NCI-H1694 treated with DMSO at 0.1 percent for 48 hours (cell line): ENCODE results near the gene SIPA1L3.

Experiments used
- DNase-seq: peaks from one replicate; lab custom pipeline; 2025; lab: John Stamatoyannopoulos, UW

Gene SIPA1L3

DNA sequence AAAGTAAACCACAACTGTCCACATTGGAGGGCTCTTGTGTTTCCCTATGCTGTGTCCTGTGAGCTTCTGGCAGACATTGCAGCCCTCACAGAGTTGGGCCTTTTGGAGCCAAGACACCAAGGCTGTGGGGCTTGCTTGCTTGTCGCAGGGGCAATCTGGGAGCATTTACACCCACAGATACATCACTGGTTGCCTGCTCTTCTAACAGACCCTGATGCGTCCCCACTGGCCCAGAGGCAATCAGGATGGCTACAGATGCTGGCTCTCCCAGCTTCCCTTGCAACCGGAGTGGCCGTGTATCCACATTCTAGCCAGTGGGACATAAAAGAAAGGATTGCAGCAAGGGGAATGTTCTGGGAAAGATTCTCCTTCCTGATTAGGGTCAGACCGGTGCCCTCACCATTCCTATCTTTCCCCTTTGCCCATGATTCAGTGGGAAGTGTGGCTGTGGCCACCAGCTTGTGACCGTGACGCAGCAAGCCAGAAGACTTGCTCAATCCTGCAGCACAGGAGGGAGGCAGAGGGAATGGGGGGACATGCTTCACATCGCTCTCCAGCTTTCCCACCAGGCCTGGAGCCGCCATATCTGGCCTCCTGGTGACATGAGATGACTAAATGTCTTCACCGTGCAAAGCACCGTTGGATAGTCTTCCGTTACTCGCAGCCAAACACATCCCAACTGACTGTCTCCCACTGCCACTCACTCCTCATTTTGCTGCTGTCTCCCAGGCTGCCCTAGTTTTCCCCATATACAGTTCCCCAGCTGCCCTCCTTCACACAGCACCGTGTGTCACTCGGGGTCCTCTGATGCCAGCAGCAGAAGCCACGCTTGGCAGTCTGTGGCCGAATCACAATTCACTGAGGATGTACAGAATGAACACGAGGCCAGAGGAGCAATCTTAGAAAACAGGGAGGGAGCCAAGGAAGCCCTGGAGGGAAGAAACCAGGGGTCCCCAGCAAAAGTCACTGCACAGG is 166.1 kb downstream of the SIPA1L3 start:
- no peak for DNase-seq

DNA sequence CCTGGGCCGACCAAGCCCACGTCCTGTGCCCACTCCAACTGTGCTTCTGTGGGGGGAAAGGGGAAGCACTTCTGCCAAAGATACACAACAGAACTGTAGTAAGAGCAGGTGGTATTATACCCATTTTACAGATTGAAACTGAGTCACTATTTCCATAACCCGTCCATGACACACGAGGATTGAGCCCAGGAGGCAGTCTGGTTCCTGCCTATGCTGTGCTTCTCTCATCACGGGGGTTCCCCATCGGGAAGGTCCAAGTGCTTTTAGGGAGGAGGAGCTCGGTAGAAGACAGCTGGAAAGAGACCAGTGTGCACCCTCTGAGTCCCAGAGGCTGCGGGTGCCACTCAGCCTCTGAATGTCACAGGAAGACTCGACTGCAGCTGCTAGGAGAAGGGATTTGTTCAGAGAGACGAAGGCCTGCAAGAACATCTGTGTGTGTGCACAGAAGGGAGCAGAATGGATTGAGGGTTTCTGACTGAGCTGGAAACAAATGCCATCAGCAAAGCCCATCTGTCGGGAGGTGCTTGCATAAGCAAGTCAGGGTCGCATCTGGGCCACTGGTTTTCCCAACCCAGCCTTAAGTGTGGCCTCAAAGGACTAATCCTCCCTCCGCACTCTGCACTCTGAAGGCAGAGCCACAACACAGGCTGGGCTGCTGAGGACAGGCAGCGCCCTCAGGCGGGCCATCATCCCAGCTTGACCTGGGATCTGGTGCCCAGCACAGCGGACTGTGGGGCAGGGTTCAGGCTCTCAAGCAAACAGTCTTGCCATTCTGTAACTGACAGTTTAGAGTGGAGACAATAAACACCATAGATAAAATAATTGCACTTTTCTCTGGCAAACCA is 167.1 kb downstream of the SIPA1L3 start:
- DNase-seq = peak; percentile 97

DNA sequence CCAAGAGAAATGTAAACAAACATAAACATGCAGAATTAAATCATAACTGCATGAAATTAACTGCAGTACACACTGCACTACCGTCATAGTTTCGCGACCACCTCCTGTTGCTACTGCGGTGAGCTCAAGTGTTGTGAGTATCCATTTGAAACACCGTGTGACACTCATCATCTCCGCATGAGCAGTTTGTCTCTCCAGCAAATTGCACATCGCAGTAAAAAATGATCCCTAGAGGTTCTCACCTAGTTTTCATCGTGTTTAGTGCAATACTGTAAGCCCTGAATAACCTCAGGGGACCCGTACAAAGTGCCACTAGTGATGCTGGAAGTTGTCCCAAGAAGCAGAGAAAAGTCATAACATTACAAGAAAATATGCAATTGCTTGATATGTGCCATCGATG is 169.3 kb downstream of the SIPA1L3 start:
- DNase-seq = no peak

DNA sequence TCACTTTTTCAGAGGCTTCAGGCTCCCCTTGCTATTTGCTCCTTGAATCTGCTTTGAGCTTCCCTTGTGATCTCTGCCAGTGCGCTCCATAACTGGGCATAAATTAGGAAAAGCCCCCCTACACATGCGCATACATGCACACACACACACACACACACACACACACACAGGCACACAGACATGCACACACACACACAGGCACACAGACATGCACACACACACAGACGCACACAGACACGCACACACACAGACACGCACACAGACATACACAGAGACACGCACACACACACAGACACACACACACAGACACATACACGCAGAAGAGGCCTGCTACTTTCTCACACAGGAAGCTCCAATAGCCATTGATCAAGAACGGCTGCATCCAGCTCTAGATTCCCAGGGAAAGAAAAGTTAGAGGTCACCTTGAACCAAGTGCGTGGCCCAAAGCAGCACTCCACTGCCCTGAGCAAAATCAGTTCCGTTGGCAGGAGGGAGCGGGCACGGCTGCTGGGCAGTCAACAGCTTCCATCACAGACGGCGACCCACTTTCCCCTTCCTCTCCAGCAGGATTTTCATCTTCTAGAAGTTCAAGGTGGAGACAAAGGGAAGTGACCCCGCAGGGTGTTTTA is 171.4 kb downstream of the SIPA1L3 start:
- DNase-seq = no peak

DNA sequence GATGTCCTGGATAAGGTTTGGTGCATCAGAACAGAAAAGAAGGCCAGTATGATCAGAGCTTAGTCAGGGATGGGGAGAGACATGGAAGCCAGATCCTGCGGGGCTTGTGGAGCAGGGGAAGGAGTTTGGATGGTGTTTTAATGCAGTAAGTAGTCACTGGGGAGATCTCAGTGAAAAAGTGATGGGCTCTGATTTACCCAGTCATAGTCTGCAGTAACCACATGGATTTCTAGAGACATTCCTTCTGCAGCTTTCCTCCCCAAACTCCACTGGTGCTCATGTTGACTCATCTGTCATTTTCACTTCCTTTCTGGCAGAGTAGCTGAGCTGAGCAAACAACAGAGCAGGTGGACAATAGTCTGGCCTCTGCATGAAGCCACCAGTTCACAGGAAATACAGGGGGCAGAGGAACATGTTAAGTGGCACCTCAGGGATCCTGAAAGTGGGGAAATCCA is 172.9 kb downstream of the SIPA1L3 start:
- DNase-seq = no peak

DNA sequence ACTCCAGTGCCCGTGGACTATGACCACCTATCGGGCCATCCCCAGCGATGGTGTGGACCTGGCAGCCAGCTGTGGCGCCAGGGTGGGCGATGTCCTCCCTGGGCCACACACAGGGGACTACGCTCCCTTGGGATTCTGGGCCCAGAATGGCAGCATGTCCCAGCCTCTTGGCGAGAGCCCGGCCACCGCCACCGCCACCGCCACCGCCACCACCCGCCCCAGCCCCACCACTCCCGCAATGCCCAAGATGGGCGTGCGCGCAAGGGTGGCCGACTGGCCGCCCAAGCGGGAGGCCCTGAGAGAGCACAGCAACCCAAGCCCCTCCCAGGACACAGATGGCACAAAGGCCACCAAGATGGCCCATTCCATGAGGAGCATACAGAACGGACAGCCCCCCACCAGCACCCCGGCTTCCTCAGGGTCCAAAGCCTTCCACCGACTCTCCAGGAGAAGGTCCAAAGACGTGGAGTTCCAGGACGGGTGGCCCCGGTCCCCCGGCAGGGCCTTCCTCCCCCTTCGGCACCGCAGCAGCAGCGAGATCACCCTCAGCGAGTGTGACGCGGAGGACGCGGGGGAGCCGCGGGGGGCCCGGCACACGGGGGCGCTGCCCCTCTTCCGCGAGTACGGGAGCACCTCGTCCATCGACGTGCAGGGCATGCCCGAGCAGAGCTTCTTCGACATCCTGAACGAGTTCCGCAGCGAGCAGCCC is 174.7 kb downstream of the SIPA1L3 start:
- DNase-seq = no peak

DNA sequence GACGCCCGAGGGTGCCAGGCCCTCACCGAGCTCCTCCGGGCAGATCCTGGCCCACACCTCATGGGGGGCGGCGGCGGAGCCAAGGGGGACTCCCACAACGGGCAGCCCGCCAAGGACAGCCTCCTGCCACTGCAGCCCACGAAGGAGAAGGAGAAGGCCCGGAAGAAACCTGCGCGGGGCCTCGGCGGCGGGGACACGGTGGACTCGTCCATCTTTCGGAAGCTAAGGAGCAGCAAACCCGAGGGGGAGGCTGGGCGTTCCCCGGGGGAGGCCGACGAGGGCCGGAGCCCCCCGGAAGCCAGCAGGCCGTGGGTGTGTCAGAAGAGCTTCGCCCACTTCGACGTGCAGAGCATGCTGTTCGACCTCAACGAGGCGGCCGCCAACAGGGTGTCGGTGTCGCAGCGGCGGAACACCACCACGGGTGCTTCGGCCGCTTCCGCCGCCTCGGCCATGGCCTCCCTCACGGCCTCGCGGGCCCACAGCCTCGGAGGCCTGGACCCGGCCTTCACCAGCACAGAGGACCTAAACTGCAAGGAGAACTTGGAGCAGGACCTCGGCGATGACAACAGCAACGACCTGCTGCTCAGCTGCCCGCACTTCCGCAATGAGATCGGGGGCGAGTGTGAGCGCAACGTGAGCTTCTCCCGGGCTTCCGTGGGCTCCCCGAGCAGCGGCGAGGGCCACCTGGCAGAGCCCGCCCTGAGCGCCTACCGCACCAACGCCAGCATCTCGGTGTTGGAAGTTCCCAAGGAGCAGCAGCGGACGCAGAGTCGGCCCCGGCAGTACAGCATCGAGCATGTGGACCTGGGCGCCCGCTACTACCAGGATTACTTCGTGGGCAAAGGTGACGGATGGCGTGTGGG is 175.5 kb downstream of the SIPA1L3 start:
- DNase-seq = no peak

DNA sequence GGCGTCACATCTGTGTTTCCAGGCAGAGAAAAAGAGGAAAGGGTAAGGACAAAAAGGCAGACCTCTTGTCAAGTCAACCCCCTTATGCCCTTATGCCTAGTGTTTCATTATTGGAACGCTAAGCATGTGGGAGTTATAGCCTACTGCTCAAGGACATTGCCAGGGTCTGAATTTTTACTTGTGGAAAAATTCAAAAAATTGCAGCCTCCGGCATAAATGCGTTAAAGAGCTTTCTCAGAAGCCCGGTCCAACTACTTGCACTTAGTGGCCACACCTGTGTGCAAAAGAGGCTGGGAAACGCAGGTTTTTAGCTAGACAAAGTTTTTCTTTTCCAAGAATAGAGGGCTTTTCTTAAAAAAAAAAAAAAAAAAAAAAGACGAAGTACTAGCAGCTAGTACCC is 177.2 kb downstream of the SIPA1L3 start:
- no peak for DNase-seq

DNA sequence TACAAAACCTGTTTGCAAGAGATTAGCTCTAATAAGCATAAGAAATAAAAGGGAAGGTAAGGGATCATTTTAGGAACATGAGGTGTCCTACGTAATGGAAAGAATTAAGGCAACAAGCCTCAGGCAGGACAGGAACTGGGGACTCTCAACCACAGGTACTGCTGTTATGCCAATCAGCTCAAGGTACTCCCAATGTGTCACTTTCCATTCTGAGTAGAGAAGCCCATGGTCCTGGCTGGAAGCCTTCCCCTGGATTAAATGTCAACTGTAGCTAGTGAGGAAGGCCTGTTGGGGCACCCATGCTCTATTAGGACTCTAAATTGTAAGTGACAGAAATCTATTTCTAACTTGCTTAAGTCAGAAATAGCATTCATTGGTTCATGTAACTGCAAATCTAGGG is 182.4 kb downstream of the SIPA1L3 start:
- DNase-seq = no peak

DNA sequence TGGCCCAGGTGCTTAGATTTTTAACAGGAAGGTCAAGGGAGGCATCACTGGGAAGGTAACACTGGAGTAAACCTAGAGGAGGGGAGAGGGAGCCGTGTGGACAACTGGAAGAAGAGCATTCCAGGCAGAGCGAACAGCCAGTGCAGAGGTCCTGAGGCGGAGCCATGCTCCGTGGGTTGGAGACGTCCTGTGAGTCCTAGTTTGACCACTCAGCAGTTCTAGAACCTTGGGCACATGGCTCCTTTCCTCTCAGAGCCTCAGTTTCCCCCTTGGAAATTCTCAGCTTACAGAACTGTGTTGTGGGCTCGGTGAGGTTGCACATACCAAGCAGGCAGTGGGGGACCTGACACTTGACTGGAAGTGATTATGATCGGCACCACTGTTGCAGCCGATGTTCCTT is 186.1 kb downstream of the SIPA1L3 start:
- no peak for DNase-seq

DNA sequence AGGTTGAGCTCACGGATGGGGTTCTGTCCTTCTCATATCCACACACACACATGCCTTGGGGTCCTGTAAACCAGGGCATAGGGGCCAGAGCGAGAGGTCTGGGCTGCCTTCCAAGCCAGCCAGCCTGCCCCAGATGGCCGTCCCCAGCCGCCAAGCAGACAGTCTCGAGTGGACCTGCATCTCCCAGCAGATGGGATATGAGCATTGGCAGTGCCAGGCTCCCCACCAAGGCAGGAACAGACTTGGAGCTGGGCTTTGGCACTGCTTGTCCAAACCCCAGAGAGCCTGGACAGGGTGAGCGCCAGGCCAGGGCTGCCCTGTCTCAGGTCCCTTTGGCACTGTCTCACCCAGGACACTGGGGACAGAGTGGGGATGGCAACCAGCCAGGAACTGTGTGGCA is 186.6 kb downstream of the SIPA1L3 start:
- DNase-seq = no peak

DNA sequence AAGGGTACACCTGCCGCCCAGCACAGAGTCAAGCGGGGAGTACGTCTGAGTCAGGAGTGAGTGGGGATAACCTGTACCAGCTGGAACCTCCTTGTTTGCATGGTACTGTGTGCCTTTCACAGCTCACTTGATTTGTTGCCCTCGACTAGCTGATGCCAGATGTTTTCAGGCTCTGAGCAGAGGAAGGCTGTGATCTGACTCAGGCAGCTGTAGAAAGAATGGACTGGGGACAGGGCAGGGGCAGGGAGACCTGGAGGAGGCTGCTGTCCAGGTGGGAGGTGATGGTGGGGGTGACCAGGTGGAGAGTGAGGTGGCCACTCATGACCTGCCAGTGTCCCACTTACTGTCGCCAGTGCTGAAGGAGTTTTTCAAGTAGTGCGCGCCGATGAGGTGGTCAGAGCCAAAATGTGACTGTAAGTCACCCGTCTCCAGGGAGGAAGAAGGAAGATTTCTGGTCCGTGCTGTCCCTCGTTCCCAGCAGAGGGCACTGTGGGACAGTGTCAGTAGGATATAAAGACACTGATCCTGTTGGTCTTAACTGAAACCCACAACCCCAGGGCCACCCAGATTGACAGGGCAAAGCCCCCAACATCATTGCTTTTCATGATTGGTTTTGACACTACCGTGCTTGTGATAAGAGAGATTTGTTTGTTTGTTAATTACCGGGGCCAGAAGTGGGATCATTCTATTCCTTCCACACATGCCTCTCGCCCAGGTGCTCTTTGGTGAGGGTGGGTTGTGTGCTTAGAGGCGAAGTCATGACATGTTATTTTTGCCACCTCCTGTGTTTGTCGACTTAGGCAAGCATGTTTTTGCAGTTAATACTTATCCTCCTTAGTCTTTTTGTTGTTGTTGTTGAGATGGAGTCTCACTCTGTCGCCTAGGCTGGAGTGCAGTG is 188.7 kb downstream of the SIPA1L3 start:
- peak; percentile 47 for DNase-seq

DNA sequence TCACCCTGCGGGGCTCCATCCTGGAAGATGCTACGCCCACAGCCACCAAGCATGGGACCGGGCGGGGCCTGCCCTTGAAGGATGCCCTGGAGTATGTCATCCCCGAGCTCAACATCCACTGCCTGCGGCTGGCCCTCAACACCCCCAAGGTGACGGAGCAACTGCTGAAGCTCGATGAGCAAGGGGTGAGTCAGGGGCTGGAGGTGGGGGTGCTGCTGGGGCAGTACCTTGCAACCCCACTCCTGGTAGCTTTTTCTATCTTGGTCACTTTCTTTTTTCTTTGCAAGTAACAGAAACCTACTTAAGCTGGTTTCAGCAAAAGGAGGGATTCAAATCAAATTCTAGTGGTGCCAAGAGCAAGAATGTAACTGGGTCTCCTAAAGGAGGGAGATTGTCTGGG is 193.0 kb downstream of the SIPA1L3 start:
- no peak for DNase-seq

DNA sequence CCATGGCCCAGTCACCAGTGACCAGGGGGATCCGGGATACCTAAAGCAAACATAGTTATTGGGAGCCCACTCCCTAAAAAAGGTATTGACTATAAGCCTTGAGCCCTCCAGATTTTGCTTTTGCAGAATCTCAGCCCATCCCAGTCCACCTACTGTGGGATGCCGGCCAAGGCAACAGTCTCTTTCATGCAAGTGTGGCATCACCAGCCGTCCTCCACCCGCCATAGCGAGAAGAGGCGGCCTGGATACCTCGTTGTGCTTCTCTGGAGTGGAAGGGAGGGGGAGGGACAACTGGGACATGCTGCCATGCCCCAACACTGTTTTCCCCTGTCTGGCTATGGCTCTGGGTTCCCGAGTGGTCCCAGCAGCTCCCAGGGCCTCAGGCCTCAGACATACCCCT is 193.6 kb downstream of the SIPA1L3 start:
- DNase-seq = no peak

DNA sequence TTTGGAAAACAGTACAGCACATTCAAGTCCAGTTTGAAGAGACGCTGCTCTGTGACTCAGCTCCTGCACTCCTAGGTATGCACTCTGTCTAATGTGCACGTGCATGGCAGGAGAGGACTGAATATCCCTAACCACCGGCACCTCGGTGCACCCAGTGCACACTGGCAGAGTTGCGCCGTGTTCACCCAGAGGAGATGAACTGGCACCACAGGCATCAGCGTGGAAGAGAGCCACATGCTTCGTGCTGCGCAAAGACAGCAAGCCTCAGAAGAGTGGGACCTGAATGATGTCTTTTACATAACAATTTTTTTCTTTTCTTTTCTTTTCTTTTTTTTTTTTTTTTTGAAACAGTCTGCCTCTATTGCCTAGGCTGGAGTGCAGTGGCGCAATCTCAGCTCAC is 194.7 kb downstream of the SIPA1L3 start:
- no peak for DNase-seq

DNA sequence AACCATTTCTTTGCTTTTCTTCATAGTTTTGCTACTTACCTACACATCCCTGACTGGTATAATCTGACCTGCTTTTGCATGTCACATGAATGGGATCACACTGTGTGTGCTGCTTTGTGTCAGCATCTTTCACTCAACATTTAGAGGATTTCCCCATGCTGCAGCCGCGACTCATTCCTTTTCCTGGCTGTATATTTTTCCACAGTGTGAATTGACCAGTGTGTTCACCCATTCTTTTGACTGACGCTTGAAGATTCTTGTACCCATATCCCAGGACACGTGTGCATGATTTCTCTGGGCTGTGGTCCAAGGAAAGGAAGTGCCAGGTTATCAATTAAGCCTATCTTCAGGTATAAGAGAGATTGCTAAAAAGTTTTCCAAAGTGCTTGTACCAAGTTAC is 198.6 kb downstream of the SIPA1L3 start:
- DNase-seq = no peak

DNA sequence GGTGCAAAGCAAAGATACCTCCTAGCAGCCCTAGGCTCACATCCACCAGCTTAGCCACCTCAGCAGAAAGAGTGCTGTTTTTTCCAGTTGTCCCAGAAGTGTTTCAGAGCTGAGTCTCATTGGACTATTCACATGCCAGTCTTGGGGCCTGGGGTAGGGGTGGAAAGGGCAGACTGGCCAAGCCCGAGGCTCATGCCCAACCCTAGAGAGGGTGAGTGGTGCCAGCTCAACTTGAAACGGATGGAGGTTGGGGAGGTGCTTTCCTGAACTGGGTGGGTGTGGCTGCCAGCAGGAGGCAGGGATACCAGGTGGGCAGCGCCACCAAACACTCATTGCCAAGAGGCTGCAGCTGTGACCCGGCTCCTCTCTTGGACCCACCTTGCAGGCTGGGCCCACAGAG is 200.1 kb downstream of the SIPA1L3 start:
- DNase-seq = no peak

DNA sequence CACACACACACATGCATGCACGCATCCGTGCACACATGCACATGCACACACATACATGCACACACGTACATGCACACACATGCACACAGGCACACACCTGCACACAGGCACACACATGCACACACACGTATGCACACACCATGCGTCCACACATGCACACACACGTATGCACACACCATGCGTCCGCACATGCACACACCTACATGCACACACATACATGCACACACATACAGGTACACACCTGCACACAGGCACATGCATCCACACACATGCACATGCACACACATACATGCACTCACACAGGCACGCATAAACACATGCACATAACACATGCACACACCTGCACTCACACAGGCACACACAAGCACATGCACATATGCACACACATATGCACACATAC is 204.9 kb downstream of the SIPA1L3 start:
- DNase-seq = no peak

DNA sequence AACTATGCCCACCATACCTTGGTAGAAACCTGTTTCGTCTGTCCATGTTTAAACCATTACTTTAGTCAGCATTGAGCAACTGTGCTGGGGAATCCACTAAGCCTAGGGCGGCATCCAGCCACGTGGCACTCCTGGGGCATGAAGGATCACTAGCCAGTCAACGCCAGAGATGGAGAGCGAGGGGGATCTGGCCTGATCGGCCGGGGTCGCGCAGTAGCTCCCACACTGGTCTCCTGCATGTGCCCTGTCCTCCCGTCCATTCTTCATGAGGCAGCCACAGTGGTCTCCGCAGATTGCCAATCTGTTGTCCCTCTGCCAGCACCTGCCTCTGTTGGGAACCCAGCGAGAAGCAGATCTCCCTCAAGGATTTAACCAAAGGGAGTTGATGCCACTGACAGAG is 207.6 kb downstream of the SIPA1L3 start:
- no peak for DNase-seq

DNA sequence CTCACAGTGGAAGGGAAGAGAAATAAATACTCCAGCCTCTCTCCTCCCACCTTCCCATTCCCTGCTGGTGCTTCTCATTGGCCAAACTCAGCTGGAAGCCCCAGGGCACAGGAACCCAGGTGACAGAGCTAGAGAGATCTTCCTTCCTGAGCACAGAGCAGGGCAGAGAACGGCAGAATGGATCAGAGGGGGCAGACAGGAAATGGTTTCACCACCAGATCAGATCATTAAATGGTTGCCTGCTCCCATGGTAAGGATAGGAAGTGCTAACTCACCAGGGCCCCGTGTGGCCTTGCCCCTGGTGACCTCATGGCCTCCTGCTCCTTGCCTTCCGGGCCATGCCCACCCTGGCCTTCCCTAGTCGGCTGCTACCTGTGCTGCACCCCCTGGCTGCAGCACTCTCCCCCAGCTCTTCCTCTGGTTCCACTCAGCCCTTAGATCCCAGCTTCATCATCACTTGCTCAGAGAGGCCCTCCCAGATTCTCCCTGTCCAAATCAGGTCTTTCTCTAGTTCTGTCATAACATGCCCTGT is 208.3 kb downstream of the SIPA1L3 start:
- DNase-seq = no peak
